HEK293 (cell line): ENCODE data around the gene BACE1-AS.

Source experiments
- CTCF ChIA-PET: fragments of 350-600 bp; formaldehyde crosslinking; extraction: SDS; loops from one replicate; lab custom pipeline; 2021; ENCODE audit warnings: antibody characterized with exemption; lab: Yijun Ruan, JAX
- POLR2A ChIA-PET: fragments of 300-600 bp; formaldehyde crosslinking; extraction: SDS; loops from one replicate; lab custom pipeline; 2020; ENCODE audit warnings: antibody characterized with exemption, inconsistent platforms; lab: Yijun Ruan, JAX
- H3K27ac ChIP-seq: fragments of 200-500 bp; sonication (Bioruptor generic); 2 replicates; pipeline ENCODE4 v1.5.1; 2014; ENCODE audit warnings: low read depth, low read length, control low read depth, inconsistent platforms; ENCODE audit errors: extremely low read depth
- H3K36me3 ChIP-seq, 2 experiments: fragments of 200-500 bp in 1 of 2; sonication (Bioruptor generic) in 1 of 2; 1 replicate in 1 of 2; 2 replicates in 1 of 2; pipeline ENCODE4 v1.5.1; 2014 to 2017; ENCODE audit warnings: inconsistent platforms in 2 of 2, low read length in 2 of 2; ENCODE audit not compliant: control insufficient read depth in 2 of 2, insufficient read depth in 1 of 2
- H3K4me1 ChIP-seq: fragments of 200-500 bp; sonication (Bioruptor generic); 2 replicates; pipeline ENCODE4 v1.5.1; 2014; ENCODE audit warnings: mild to moderate bottlenecking, low read length, inconsistent platforms; ENCODE audit not compliant: control insufficient read depth, insufficient read depth
- H3K4me3 ChIP-seq: 2 replicates; pipeline ENCODE4 v1.5.1; 2011; ENCODE audit warnings: low read depth, mild to moderate bottlenecking, control low read depth, low read length, moderate library complexity
- H3K9me3 ChIP-seq: fragments of 200-500 bp; sonication (Bioruptor generic); 2 replicates; pipeline ENCODE4 v1.5.1; 2014; ENCODE audit warnings: low read depth, low read length, inconsistent platforms; ENCODE audit not compliant: control insufficient read depth, insufficient read depth
- EGR2 ChIP-seq: fragments of 450-650 bp; formaldehyde crosslinking; IDR thresholded peaks from 2 replicates; pipeline ENCODE4 v1.5.1; 2016; ENCODE audit warnings: low read depth, missing biosample characterization, missing genetic modification characterization
- HOXA7 ChIP-seq: sonication (generic); formaldehyde crosslinking; IDR thresholded peaks from 2 replicates; pipeline ENCODE4 v1.8.1; 2022; ENCODE audit warnings: missing genetic modification reagents, borderline replicate concordance
- KLF1 ChIP-seq: fragments of 450-650 bp; formaldehyde crosslinking; IDR thresholded peaks from 2 replicates; pipeline ENCODE4 v1.5.1; 2016; ENCODE audit warnings: missing biosample characterization, missing genetic modification characterization
- REPIN1 ChIP-seq: fragments of 450-650 bp; formaldehyde crosslinking; IDR thresholded peaks from 2 replicates; pipeline ENCODE4 v1.5.1; 2017; ENCODE audit warnings: missing biosample characterization, missing genetic modification characterization, low read depth
- WT1 ChIP-seq: fragments of 450-650 bp; formaldehyde crosslinking; IDR thresholded peaks from 2 replicates; pipeline ENCODE4 v1.5.1; 2016; ENCODE audit warnings: missing biosample characterization, missing genetic modification characterization
- ZBTB1 ChIP-seq: fragments of 450-650 bp; formaldehyde crosslinking; IDR thresholded peaks from 2 replicates; pipeline ENCODE4 v1.5.1; 2016; ENCODE audit warnings: missing biosample characterization, missing genetic modification characterization
- ZEB2 ChIP-seq: fragments of 450-650 bp; formaldehyde crosslinking; IDR thresholded peaks from 2 replicates; pipeline ENCODE4 v1.5.1; 2016; ENCODE audit warnings: missing biosample characterization, missing genetic modification characterization
- ZFP69B ChIP-seq: fragments of 450-650 bp; formaldehyde crosslinking; IDR thresholded peaks from 2 replicates; pipeline ENCODE4 v1.5.1; 2016; ENCODE audit warnings: missing biosample characterization, missing genetic modification characterization
- ZNF114 ChIP-seq: fragments of 450-650 bp; formaldehyde crosslinking; IDR thresholded peaks from 2 replicates; pipeline ENCODE4 v1.5.0; 2017; ENCODE audit warnings: missing biosample characterization, missing genetic modification characterization
- ZNF155 ChIP-seq: fragments of 450-650 bp; formaldehyde crosslinking; IDR thresholded peaks from 2 replicates; pipeline ENCODE4 v1.5.1; 2016; ENCODE audit warnings: missing biosample characterization, missing genetic modification characterization
- ZNF221 ChIP-seq: fragments of 450-650 bp; formaldehyde crosslinking; IDR thresholded peaks from 2 replicates; pipeline ENCODE4 v1.5.1; 2017; ENCODE audit warnings: missing biosample characterization, missing genetic modification characterization, borderline replicate concordance
- ZNF354C ChIP-seq: fragments of 450-650 bp; formaldehyde crosslinking; IDR thresholded peaks from 2 replicates; pipeline ENCODE4 v1.5.1; 2016; ENCODE audit warnings: missing biosample characterization, missing genetic modification characterization, low read depth, borderline replicate concordance
- ZNF391 ChIP-seq: fragments of 450-650 bp; formaldehyde crosslinking; IDR thresholded peaks from 2 replicates; pipeline ENCODE4 v1.5.1; 2016; ENCODE audit warnings: low read depth, missing biosample characterization, missing genetic modification characterization, borderline replicate concordance
- ZNF610 ChIP-seq: fragments of 450-650 bp; formaldehyde crosslinking; IDR thresholded peaks from 2 replicates; pipeline ENCODE4 v1.5.1; 2016; ENCODE audit warnings: missing biosample characterization, missing genetic modification characterization, borderline replicate concordance
- ZNF621 ChIP-seq: fragments of 450-650 bp; formaldehyde crosslinking; IDR thresholded peaks from 2 replicates; pipeline ENCODE4 v1.5.1; 2017; ENCODE audit warnings: missing biosample characterization, missing genetic modification characterization
- ZNF623 ChIP-seq: fragments of 450-650 bp; formaldehyde crosslinking; IDR thresholded peaks from 2 replicates; pipeline ENCODE4 v1.5.1; 2016; ENCODE audit warnings: missing biosample characterization, missing genetic modification characterization
- ZNF626 ChIP-seq: fragments of 450-650 bp; sonication (Bioruptor Pico); formaldehyde crosslinking; IDR thresholded peaks from 2 replicates; pipeline ENCODE4 v1.5.1; 2018; ENCODE audit warnings: missing biosample characterization, missing genetic modification characterization, inconsistent platforms
- ZNF629 ChIP-seq: fragments of 450-650 bp; formaldehyde crosslinking; IDR thresholded peaks from 2 replicates; pipeline ENCODE4 v1.5.1; 2017; ENCODE audit warnings: missing biosample characterization, missing genetic modification characterization
- ZNF654 ChIP-seq: fragments of 450-650 bp; formaldehyde crosslinking; IDR thresholded peaks from 2 replicates; pipeline ENCODE4 v1.5.1; 2016; ENCODE audit warnings: low read depth, missing biosample characterization, missing genetic modification characterization
- ZNF660 ChIP-seq: fragments of 450-650 bp; IDR thresholded peaks from 2 replicates; pipeline ENCODE4 v1.5.1; 2018; ENCODE audit warnings: missing biosample characterization, mild to moderate bottlenecking, missing genetic modification characterization
- ZNF664 ChIP-seq: fragments of 450-650 bp; formaldehyde crosslinking; IDR thresholded peaks from 2 replicates; pipeline ENCODE4 v1.5.1; 2016; ENCODE audit warnings: missing biosample characterization, missing genetic modification characterization
- ZNF677 ChIP-seq: fragments of 450-650 bp; IDR thresholded peaks from 2 replicates; pipeline ENCODE4 v1.5.0; 2018; ENCODE audit warnings: missing biosample characterization, mild to moderate bottlenecking, missing genetic modification characterization, moderate library complexity
- ZNF747 ChIP-seq: fragments of 450-650 bp; formaldehyde crosslinking; IDR thresholded peaks from 2 replicates; pipeline ENCODE4 v1.5.1; 2016; ENCODE audit warnings: missing biosample characterization, missing genetic modification characterization
- ZNF837 ChIP-seq: fragments of 450-650 bp; formaldehyde crosslinking; IDR thresholded peaks from 2 replicates; pipeline ENCODE4 v1.5.1; 2016; ENCODE audit warnings: missing biosample characterization, missing genetic modification characterization
- ZSCAN30 ChIP-seq: fragments of 450-650 bp; IDR thresholded peaks from 2 replicates; pipeline ENCODE4 v1.5.1; 2018; ENCODE audit warnings: missing biosample characterization, mild to moderate bottlenecking, missing genetic modification characterization, moderate library complexity
- TF ChIP-seq, protein P1 (sequence below): fragments of 450-650 bp; formaldehyde crosslinking; IDR thresholded peaks from 2 replicates; pipeline ENCODE4 v1.5.0; 2017; ENCODE audit warnings: missing biosample characterization, missing genetic modification characterization, borderline replicate concordance
- TF ChIP-seq, protein P2 (sequence below): sonication (generic); formaldehyde crosslinking; IDR thresholded peaks from 2 replicates; pipeline ENCODE4 v1.8.1; 2022; ENCODE audit warnings: mild to moderate bottlenecking, moderate library complexity, missing genetic modification reagents
- TF ChIP-seq, protein P3 (sequence below): fragments of 450-650 bp; formaldehyde crosslinking; IDR thresholded peaks from 2 replicates; pipeline ENCODE4 v1.5.1; 2016; ENCODE audit warnings: missing biosample characterization, missing genetic modification characterization

BACE1-AS gene

DNA sequence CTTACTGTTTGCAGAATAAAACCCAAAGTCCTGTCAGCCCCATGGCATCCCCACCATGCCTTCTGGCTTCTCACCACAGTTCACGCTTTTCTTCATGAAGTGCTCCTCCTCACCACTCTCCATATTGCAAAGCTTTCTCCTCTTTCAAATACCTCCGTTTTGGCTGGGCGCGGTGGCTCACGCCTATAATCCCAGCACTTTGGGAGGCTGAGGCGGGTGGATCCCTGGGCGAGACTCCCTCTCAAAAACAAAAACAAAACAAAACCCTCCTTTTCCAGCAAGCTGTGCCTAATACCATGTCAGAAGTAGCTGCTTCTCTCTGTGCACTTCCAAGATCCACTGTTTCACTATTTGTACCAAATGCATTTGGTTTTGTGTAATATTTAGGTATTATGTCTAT is 18.2 kb downstream of the BACE1-AS start:
- Histone ChIP-seq H3K4me1 (no peaks in the 10 kb centered on the region), H3K36me3 (peaks cover 0 to 6% of the 10 kb centered on the region in 2 experiments; a peak in 1 of 3 replicates), H3K4me3 (no peak overlapping the region), H3K9me3 (no peaks in the 10 kb centered on the region), H3K27ac (no peak overlapping the region)
- TF ChIP-seq ZEB2 (tag by site-specific recombination): no peak
- no peak for TF ChIP-seq ZNF354C (tag by site-specific recombination)
- TF ChIP-seq, protein P1, sequence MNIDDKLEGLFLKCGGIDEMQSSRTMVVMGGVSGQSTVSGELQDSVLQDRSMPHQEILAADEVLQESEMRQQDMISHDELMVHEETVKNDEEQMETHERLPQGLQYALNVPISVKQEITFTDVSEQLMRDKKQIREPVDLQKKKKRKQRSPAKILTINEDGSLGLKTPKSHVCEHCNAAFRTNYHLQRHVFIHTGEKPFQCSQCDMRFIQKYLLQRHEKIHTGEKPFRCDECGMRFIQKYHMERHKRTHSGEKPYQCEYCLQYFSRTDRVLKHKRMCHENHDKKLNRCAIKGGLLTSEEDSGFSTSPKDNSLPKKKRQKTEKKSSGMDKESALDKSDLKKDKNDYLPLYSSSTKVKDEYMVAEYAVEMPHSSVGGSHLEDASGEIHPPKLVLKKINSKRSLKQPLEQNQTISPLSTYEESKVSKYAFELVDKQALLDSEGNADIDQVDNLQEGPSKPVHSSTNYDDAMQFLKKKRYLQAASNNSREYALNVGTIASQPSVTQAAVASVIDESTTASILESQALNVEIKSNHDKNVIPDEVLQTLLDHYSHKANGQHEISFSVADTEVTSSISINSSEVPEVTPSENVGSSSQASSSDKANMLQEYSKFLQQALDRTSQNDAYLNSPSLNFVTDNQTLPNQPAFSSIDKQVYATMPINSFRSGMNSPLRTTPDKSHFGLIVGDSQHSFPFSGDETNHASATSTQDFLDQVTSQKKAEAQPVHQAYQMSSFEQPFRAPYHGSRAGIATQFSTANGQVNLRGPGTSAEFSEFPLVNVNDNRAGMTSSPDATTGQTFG (tag by site-specific recombination): no peak
- 0 out of 2 replicates have a peak, but pooled peaks have one; percentile 18 for TF ChIP-seq WT1 (tag by site-specific recombination)
- TF ChIP-seq ZFP69B (tag by site-specific recombination): no peak
- peak; percentile 91 for TF ChIP-seq KLF1 (tag by site-specific recombination)
- no peak for TF ChIP-seq ZNF664
- TF ChIP-seq, protein P2, sequence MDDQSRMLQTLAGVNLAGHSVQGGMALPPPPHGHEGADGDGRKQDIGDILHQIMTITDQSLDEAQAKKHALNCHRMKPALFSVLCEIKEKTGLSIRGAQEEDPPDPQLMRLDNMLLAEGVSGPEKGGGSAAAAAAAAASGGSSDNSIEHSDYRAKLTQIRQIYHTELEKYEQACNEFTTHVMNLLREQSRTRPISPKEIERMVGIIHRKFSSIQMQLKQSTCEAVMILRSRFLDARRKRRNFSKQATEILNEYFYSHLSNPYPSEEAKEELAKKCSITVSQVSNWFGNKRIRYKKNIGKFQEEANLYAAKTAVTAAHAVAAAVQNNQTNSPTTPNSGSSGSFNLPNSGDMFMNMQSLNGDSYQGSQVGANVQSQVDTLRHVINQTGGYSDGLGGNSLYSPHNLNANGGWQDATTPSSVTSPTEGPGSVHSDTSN: no peak
- ChIA-PET POLR2A (interaction anchor here (0.6 to 1.0 kb wide), 2 partner anchors 23 to 84 kb away, joined by 3 to 4 read pairs; no protein-coding TSS in a partner anchor), CTCF (interaction anchor here (1.0 kb wide), 1 partner anchor 518 kb away, joined by 5 read pairs; no protein-coding TSS in a partner anchor)

DNA sequence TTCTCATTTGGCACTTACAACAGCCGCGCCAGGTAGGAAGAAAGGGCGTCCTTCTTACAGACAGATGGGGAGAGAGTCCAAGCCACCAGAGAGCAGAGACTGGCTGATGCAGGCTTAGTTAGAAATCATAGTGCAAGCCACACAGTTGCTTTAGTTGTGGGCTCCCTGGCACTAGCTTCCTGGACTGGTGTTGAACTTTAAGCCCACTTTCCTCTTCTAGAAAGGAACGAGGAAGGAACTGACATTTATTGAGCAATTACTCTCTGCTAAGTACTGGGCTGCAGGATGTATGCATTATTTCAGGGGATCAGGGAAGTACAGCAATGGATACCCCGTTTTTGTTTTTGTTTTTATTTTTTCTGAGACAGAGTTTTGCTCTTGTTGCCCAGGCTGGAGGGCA is 21.9 kb downstream of the BACE1-AS start:
- no peak overlapping the region for H3K27ac ChIP-seq
- H3K4me1 ChIP-seq: peaks cover 8% of the 10 kb centered on the region; the same call in 1 of the 2 replicates
- no peak overlapping the region for H3K4me3 ChIP-seq
- no peaks in the 10 kb centered on the region for H3K9me3 ChIP-seq
- ChIA-PET CTCF (no interaction called here), POLR2A (no interaction called here)
- TF ChIP-seq ZNF677 (no peak), ZNF155 (tag by site-specific recombination) (no peak), ZNF654 (no peak), ZNF221 (no peak), HOXA7 (CRISPR knock-in tag) (no peak), ZNF623 (tag by site-specific recombination) (no peak), ZNF660 (tag by site-specific recombination) (no peak), ZNF629 (tag by site-specific recombination) (no peak), ZNF114 (tag by site-specific recombination) (no peak), ZNF391 (tag by site-specific recombination) (no peak), ZBTB1 (tag by site-specific recombination) (no peak), ZSCAN30 (tag by site-specific recombination) (no peak), ZNF837 (no peak), ZNF621 (tag by site-specific recombination) (no peak), ZNF747 (tag by site-specific recombination) (no peak), ZNF626 (tag by site-specific recombination) (no peak), ZNF610 (no peak), REPIN1 (tag by site-specific recombination) (no peak), EGR2 (tag by site-specific recombination) (no peak)
- TF ChIP-seq, protein P3, sequence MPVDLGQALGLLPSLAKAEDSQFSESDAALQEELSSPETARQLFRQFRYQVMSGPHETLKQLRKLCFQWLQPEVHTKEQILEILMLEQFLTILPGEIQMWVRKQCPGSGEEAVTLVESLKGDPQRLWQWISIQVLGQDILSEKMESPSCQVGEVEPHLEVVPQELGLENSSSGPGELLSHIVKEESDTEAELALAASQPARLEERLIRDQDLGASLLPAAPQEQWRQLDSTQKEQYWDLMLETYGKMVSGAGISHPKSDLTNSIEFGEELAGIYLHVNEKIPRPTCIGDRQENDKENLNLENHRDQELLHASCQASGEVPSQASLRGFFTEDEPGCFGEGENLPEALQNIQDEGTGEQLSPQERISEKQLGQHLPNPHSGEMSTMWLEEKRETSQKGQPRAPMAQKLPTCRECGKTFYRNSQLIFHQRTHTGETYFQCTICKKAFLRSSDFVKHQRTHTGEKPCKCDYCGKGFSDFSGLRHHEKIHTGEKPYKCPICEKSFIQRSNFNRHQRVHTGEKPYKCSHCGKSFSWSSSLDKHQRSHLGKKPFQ (tag by site-specific recombination): no peak
- TF ChIP-seq, all 188 proteins: peak for 0
- peaks cover 0 to 8% of the 10 kb centered on the region in 2 experiments; a peak in 1 of 3 replicates for H3K36me3 ChIP-seq
